H1 (cell line): ENCODE measurements around the gene CABCOCO1. TPM values are rescaled to one million over a fixed set of nuclear protein-coding genes. Genes with fewer than 3 reads are reported as not detected.

ENCODE experiments used
- CTCF ChIA-PET: fragments of 300-600 bp; sonication (Branson Sonifier 250); formaldehyde crosslinking; loops from one replicate; lab custom pipeline; 2021; ENCODE audit not compliant: partially characterized antibody; lab: Charles Lee
- POLR2A ChIA-PET: fragments of 300-600 bp; sonication (Branson Sonifier 250); formaldehyde crosslinking; loops from one replicate; lab custom pipeline; 2021; ENCODE audit warnings: inconsistent platforms; ENCODE audit not compliant: partially characterized antibody; lab: Charles Lee
- DNase-seq, 2 experiments: peaks; one replicate each; pipeline versions ENCODE4 v3.0.0 to v3.0.0-alpha.2; 2010 to 2022; ENCODE audit warnings: low spot score in 2 of 2, low read depth in 1 of 2, mixed read lengths in 1 of 2
- FAIRE-seq: peaks from 2 replicates; lab custom pipeline; 2011; peaks lifted over from hg19 to GRCh38; lab: Jason Lieb, UNC
- H2AFZ ChIP-seq: 2 replicates; pipeline ENCODE4 v1.8.1; 2012; ENCODE audit warnings: low read length, inconsistent platforms
- H2AK5ac ChIP-seq: 2 replicates; pipeline ENCODE4 v1.6.1; 2013; ENCODE audit warnings: low read depth, low read length
- H2BK120ac ChIP-seq: replicated peaks from 2 replicates; pipeline ENCODE3; 2013; ENCODE audit warnings: low read depth, low read length, inconsistent platforms
- H2BK12ac ChIP-seq: 2 replicates; pipeline ENCODE4 v1.6.1; 2013; ENCODE audit warnings: low read depth, low read length
- H2BK15ac ChIP-seq: 2 replicates; pipeline ENCODE4 v1.6.1; 2013; ENCODE audit warnings: low read length
- H2BK20ac ChIP-seq: 2 replicates; pipeline ENCODE4 v1.6.1; 2013; ENCODE audit warnings: low read length
- H2BK5ac ChIP-seq: 2 replicates; pipeline ENCODE4 v1.6.1; 2013; ENCODE audit warnings: low read depth, low read length
- H3K14ac ChIP-seq: 2 replicates; pipeline ENCODE4 v1.6.1; 2013; ENCODE audit warnings: inconsistent platforms; ENCODE audit not compliant: insufficient read length
- H3K18ac ChIP-seq: 2 replicates; pipeline ENCODE4 v1.6.1; 2013; ENCODE audit warnings: low read length; ENCODE audit errors: extremely low read depth
- H3K23ac ChIP-seq: 2 replicates; pipeline ENCODE4 v1.6.1; 2013; ENCODE audit warnings: inconsistent platforms; ENCODE audit not compliant: insufficient read length
- H3K23me2 ChIP-seq: 2 replicates; pipeline ENCODE4 v1.6.1; 2013; ENCODE audit warnings: low read depth, low read length
- H3K27ac ChIP-seq: 2 replicates; pipeline ENCODE4 v1.6.1; 2011; ENCODE audit warnings: low read depth, low read length, inconsistent platforms
- H3K27me3 ChIP-seq, 4 experiments: replicated peaks in 1 of 4; 1 replicate in 1 of 4; 2 replicates in 3 of 4; pipeline versions ENCODE4 v1.6.1 to v1.8.1; 2011 to 2013; ENCODE audit warnings: low read length in 3 of 4, mild to moderate bottlenecking in 3 of 4, inconsistent platforms in 2 of 4, mixed read lengths in 2 of 4, moderate library complexity in 1 of 4; ENCODE audit not compliant: control insufficient read depth in 3 of 4, insufficient read depth in 3 of 4; ENCODE audit errors: extremely low read depth in 1 of 4
- H3K36me3 ChIP-seq, 4 experiments: 2 replicates each; pipeline versions ENCODE4 v1.6.1 to v1.8.1; 2011 to 2013; ENCODE audit warnings: mild to moderate bottlenecking in 4 of 4, low read length in 3 of 4, moderate library complexity in 2 of 4, control low read depth in 1 of 4, inconsistent platforms in 1 of 4; ENCODE audit not compliant: insufficient read depth in 4 of 4, control insufficient read depth in 2 of 4
- H3K4ac ChIP-seq: replicated peaks from 2 replicates; pipeline ENCODE3; 2013; ENCODE audit warnings: low read length, low read depth, mixed read lengths, inconsistent platforms; ENCODE audit not compliant: insufficient read length
- H3K4me1 ChIP-seq, 4 experiments: replicated peaks in 1 of 4; 1 replicate in 1 of 4; 2 replicates in 3 of 4; pipeline versions ENCODE4 v1.6.1 to v1.8.1; 2011 to 2013; ENCODE audit warnings: low read length in 3 of 4, inconsistent platforms in 2 of 4, mixed read lengths in 1 of 4; ENCODE audit not compliant: insufficient read depth in 4 of 4, control insufficient read depth in 3 of 4
- H3K4me2 ChIP-seq, 2 experiments: 2 replicates each; pipeline versions ENCODE4 v1.6.1 to v1.8.1; 2011 to 2013; ENCODE audit warnings: low read depth in 2 of 2, low read length in 2 of 2, control low read depth in 1 of 2, inconsistent platforms in 1 of 2, mild to moderate bottlenecking in 1 of 2; ENCODE audit not compliant: insufficient read depth in 1 of 2
- H3K4me3 ChIP-seq, 4 experiments: fragments of 200-600, 300-600 bp in 1 of 4; sonication (generic), shearing (Covaris generic), sonication (Bioruptor Twin) in 1 of 4; 2 replicates each; pipeline versions ENCODE4 v1.5.1 to v1.8.1; 2011 to 2016; ENCODE audit warnings: low read length in 4 of 4, low read depth in 3 of 4, control low read depth in 2 of 4, inconsistent platforms in 2 of 4, mild to moderate bottlenecking in 2 of 4, mixed read lengths in 1 of 4, moderate library complexity in 1 of 4; ENCODE audit not compliant: insufficient read depth in 2 of 4; ENCODE audit errors: extremely low read depth in 1 of 4
- H3K56ac ChIP-seq: replicated peaks from 2 replicates; pipeline ENCODE3; 2013; ENCODE audit warnings: low read depth, mild to moderate bottlenecking, mixed read lengths, low read length, inconsistent platforms; ENCODE audit not compliant: insufficient read length
- H3K79me1 ChIP-seq: 2 replicates; pipeline ENCODE4 v1.6.1; 2013; ENCODE audit warnings: low read depth, low read length, control low read depth
- H3K79me2 ChIP-seq, 2 experiments: 2 replicates each; pipeline versions ENCODE4 v1.6.1 to v1.8.1; 2012 to 2013; ENCODE audit warnings: low read length in 2 of 2, mild to moderate bottlenecking in 2 of 2, inconsistent platforms in 1 of 2; ENCODE audit not compliant: insufficient read depth in 2 of 2, control insufficient read depth in 1 of 2
- H3K9ac ChIP-seq, 4 experiments: replicated peaks in 1 of 4; 1 replicate in 1 of 4; 2 replicates in 3 of 4; pipeline versions ENCODE4 v1.6.1 to v1.8.1; 2011 to 2013; ENCODE audit warnings: low read depth in 3 of 4, low read length in 3 of 4, control low read depth in 2 of 4, mild to moderate bottlenecking in 2 of 4, moderate library complexity in 2 of 4, inconsistent platforms in 1 of 4; ENCODE audit errors: extremely low read depth in 1 of 4
- H3K9me3 ChIP-seq, 2 experiments: 2 replicates each; pipeline versions ENCODE4 v1.6.1 to v1.8.1; 2012 to 2013; ENCODE audit warnings: mild to moderate bottlenecking in 2 of 2, moderate library complexity in 2 of 2, control low read depth in 1 of 2, inconsistent platforms in 1 of 2, low read depth in 1 of 2, low read length in 1 of 2, mixed read lengths in 1 of 2; ENCODE audit not compliant: insufficient read depth in 2 of 2
- H4K20me1 ChIP-seq, 2 experiments: replicated peaks in 1 of 2; 2 replicates each; pipeline versions ENCODE3 to v1.8.1; 2011 to 2013; ENCODE audit warnings: inconsistent platforms in 2 of 2, low read length in 2 of 2, mild to moderate bottlenecking in 1 of 2; ENCODE audit not compliant: insufficient read depth in 2 of 2, control insufficient read depth in 1 of 2
- H4K5ac ChIP-seq: 2 replicates; pipeline ENCODE4 v1.6.1; 2013; ENCODE audit warnings: low read length, low read depth, mixed read lengths, inconsistent platforms; ENCODE audit not compliant: insufficient read length
- H4K8ac ChIP-seq: 2 replicates; pipeline ENCODE4 v1.8.0; 2013; ENCODE audit warnings: mild to moderate bottlenecking, moderate library complexity, low read length, inconsistent platforms; ENCODE audit not compliant: insufficient read depth; ENCODE audit errors: extremely low read depth
- H4K91ac ChIP-seq: replicated peaks from 2 replicates; pipeline ENCODE3; 2013; ENCODE audit warnings: low read length, mixed read lengths, inconsistent platforms; ENCODE audit not compliant: insufficient read length
- CEBPB ChIP-seq: IDR thresholded peaks from 2 replicates; pipeline ENCODE4 v1.6.1; 2012; ENCODE audit warnings: low read depth, low read length
- CREB1 ChIP-seq: IDR thresholded peaks from 2 replicates; pipeline ENCODE4 v1.6.1; 2012; ENCODE audit warnings: inconsistent platforms
- CTBP2 ChIP-seq: IDR thresholded peaks from 2 replicates; pipeline ENCODE4 v1.7.0; 2011; ENCODE audit warnings: borderline replicate concordance, mild to moderate bottlenecking, moderate library complexity, mixed read lengths, low read length; ENCODE audit not compliant: insufficient read depth, insufficient read length
- EGR1 ChIP-seq: IDR thresholded peaks from 2 replicates; pipeline ENCODE4 v1.6.1; 2011; ENCODE audit warnings: low read depth, low read length, borderline replicate concordance
- KDM4A ChIP-seq: IDR thresholded peaks from one replicate; pipeline ENCODE4 v1.7.1; 2012; ENCODE audit warnings: low read depth, mild to moderate bottlenecking, moderate library complexity, low read length, inconsistent platforms; ENCODE audit not compliant: severe bottlenecking
- POLR2AphosphoS5 ChIP-seq: IDR thresholded peaks from 2 replicates; pipeline ENCODE4 v1.6.1; 2011; ENCODE audit warnings: low read depth, low read length
- SAP30 ChIP-seq: fragments of 300-600 bp; sonication (generic); IDR thresholded peaks from 2 replicates; pipeline ENCODE4 v1.7.1; 2012; ENCODE audit warnings: low read length, moderate library complexity, mild to moderate bottlenecking, inconsistent platforms; ENCODE audit not compliant: insufficient read depth, insufficient replicate concordance
- SIN3A ChIP-seq, 2 experiments: IDR thresholded peaks in 1 of 2; conservative IDR thresholded peaks in 1 of 2; 2 replicates each; pipeline ENCODE4 v1.6.1; 2011 to 2012; ENCODE audit warnings: low read length in 2 of 2, improper control_type of control experiment in 1 of 2, low read depth in 1 of 2, mild to moderate bottlenecking in 1 of 2
- SIRT6 ChIP-seq: IDR thresholded peaks from one replicate; pipeline ENCODE4 v1.7.1; 2012; ENCODE audit warnings: low read length, inconsistent platforms
- SIX5 ChIP-seq: IDR thresholded peaks from 2 replicates; pipeline ENCODE4 v1.6.1; 2011; ENCODE audit warnings: mild to moderate bottlenecking, low read depth, low read length
- SP1 ChIP-seq: IDR thresholded peaks from 2 replicates; pipeline ENCODE4 v1.6.1; 2011; ENCODE audit warnings: low read depth, low read length
- TAF1 ChIP-seq: IDR thresholded peaks from 2 replicates; pipeline ENCODE4 v1.6.1; 2011; ENCODE audit warnings: mild to moderate bottlenecking, low read depth, low read length
- WGBS, 2 experiments: shearing (Covaris generic) in 1 of 2; methylation state at CpG; one replicate each; pipeline versions ENCODE4 v1.1.6 to v1.1.7; 2013 to 2015; ENCODE audit warnings: low lambda C conversion rate in 2 of 2, mixed read lengths in 2 of 2, inconsistent platforms in 1 of 2, low coverage in 1 of 2, missing lambda C conversion rate in 1 of 2; ENCODE audit not compliant: insufficient replicate concordance in 2 of 2, insufficient coverage in 1 of 2, insufficient read length in 1 of 2; ENCODE audit errors: extremely low coverage in 1 of 2, missing lambda C conversion rate in 1 of 2; 5-methylcytosine and 5-hydroxymethylcytosine counted together
- polyA plus RNA-seq, 7 experiments: library from polyadenylated mRNA; depleted of rRNA in 3 of 7; stranded (reverse) in 5 of 7; unstranded in 2 of 7; fragments of >200 nt in 5 of 7; fragments of 200-250 nt in 2 of 7; gene quantifications; 1 replicate in 5 of 7; 2 replicates in 1 of 7; 4 replicates in 1 of 7; pipeline versions ENCODE4 v1.2.1 to v1.2.3, GENCODE V29; 2011 to 2013; ENCODE audit warnings: missing spikeins in 2 of 7, mixed read lengths in 2 of 7
- total RNA-seq: library from RNA; stranded (reverse); fragmentation: NEBNext Ultra II Directional; extraction: Animal tissue kit (Norgen Biotek cat#: 25700); gene quantifications from 2 replicates; pipeline ENCODE4 v1.2.1, GENCODE V29; 2021

The CABCOCO1 gene
- total and polyA plus RNA-seq, 2 of the 8 experiments (the other 6 are each of a cell fraction or from before 2014, with no cell fraction given), result not detected

- ChIA-PET POLR2A (no interaction called here), CTCF (interaction anchor here (0.6 kb wide), 1 partner anchor 61 kb away, joined by 3 read pairs; no protein-coding TSS in a partner anchor)
- Histone ChIP-seq H3K79me1 (no peaks in the 10 kb centered on the region), H4K91ac (no peak overlapping the region), H2AK5ac (no peak overlapping the region), H3K27me3 (no peaks in the 10 kb centered on the region), H4K20me1 (no peaks in the 10 kb centered on the region), H4K8ac (no peak overlapping the region), H2BK120ac (no peak overlapping the region), H3K56ac (no peak overlapping the region), H3K23me2 (no peaks in the 10 kb centered on the region), H4K5ac (no peak overlapping the region), H3K4me3 (no peak overlapping the region), H3K23ac (no peak overlapping the region), H2BK15ac (no peak overlapping the region), H3K9me3 (no peaks in the 10 kb centered on the region), H3K4ac (no peak overlapping the region), H3K9ac (no peak overlapping the region), H3K27ac (no peak overlapping the region), H3K4me2 (no peak overlapping the region), H3K14ac (no peak overlapping the region), H3K18ac (no peak overlapping the region), H3K36me3 (no peaks in the 10 kb centered on the region), H2BK5ac (no peak overlapping the region), H2BK12ac (no peak overlapping the region), H3K4me1 (no peaks in the 10 kb centered on the region), H3K79me2 (no peaks in the 10 kb centered on the region), H2BK20ac (no peak overlapping the region), H2AFZ (no peak overlapping the region)
- FAIRE-seq, result no peak
- no peak for DNase-seq
- 79% methylated on average over 1 of the region's 1 CpG; no CpG with 5 or more reads in 1 of the 2 experiments for WGBS, 2 experiments
- no peak for TF ChIP-seq SP1
- no peak for TF ChIP-seq EGR1
- TF ChIP-seq CREB1, result no peak
- no peak for TF ChIP-seq CEBPB
- TF ChIP-seq SIN3A (conservative IDR thresholded peaks at IDR 0.05 in 1 of 2, IDR thresholded peaks at IDR 0.05 in 1 of 2; ENCODE audit: low read depth in 1 of 2, low read length in 2 of 2), result no peak
- no peak for TF ChIP-seq POLR2AphosphoS5
- no peak for TF ChIP-seq TAF1
- no peak for TF ChIP-seq SIX5
- no peak for TF ChIP-seq SAP30
- no peak for TF ChIP-seq CTBP2
- TF ChIP-seq SIRT6, result no peak
- no peak for TF ChIP-seq KDM4A
Observed at GRCh38 chr10:61792921-61793320, 130.2 kb downstream of the CABCOCO1 start.
